ENCODE measurements around the gene HMCN2. TPM values are rescaled to one million over a fixed set of nuclear protein-coding genes. Genes with fewer than 3 reads are reported as not detected.

Gene HMCN2
- polyA plus RNA-seq, 1 of the 3 experiments (the other 2 are of a cell fraction), result 0.15 TPM

DNA sequence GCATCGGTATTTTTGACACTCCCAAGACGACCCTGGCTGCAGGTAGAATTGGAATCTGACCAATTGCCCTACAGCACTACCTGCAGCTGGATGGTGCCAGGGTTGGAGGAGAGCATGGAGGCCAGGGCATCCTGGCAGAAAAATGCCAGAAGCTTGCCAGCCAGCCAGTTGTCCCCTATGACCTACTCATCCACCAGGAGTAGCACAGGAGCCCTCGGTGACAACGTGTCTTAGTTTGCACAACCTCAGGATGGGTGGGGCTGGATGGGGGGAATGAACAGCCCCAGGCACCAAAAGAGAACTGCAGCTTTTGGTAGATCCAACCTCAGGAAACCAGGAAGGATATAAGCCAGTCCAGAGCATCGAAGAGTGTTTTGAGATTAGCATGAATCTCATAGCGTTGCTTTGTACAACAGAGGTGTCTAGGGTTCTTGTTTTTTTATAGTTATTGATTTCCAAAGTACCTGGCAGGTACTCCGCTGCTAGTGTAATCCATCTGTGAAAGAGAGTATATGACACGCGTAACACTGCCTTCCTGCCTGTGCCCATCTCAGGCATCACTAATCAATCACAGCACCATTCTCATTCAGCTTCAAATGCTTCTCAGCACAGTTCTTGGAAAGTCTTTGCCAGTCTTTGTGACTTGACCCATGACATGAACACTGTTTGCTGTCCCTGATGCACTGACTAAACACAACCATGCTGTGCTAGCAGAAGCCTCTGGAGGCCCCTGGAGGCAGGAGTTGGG, 142.5 kb downstream of the HMCN2 start:
- DNase-seq, result no peak
- Histone ChIP-seq H3K4me2 (no peak overlapping the region), H3K27ac (ENCODE audit: low read depth in 2 of 2, low read length in 1 of 2) (no peak overlapping the region), H3K4me1 (ENCODE audit: control insufficient read depth in 1 of 2, insufficient read depth in 2 of 2, low read depth in 1 of 2, low read length in 1 of 2) (no peaks in the 10 kb centered on the region; a peak in 1 of 4 replicates), H3K9ac (no peak overlapping the region), H3K4me3 (ENCODE audit: low read depth in 2 of 2, low read length in 1 of 2) (no peak overlapping the region), H3K36me3 (replicated peaks in 1 of 2; ENCODE audit: control insufficient read depth in 1 of 2, insufficient read depth in 2 of 2, low read length in 1 of 2) (no peaks in the 10 kb centered on the region), H3K9me3 (no peaks in the 10 kb centered on the region), H3K9me2 (no peaks in the 10 kb centered on the region), H3F3A (replicated peaks; ENCODE audit: insufficient read depth) (no peaks in the 10 kb centered on the region), H3K79me2 (ENCODE audit: insufficient read depth) (no peaks in the 10 kb centered on the region), H2AFZ (ENCODE audit: low read depth) (no peak overlapping the region), H3K27me3 (ENCODE audit: insufficient read depth) (0 out of 2 replicates have a peak, but pooled peaks cover 2% of the 10 kb centered on the region), H4K20me1 (ENCODE audit: insufficient read depth) (no peaks in the 10 kb centered on the region)
- CTCF ChIA-PET, result interaction anchor here (0.6 kb wide), 1 partner anchor 259 kb away, joined by 3 read pairs; no protein-coding TSS in a partner anchor
- TF ChIP-seq, protein P1, sequence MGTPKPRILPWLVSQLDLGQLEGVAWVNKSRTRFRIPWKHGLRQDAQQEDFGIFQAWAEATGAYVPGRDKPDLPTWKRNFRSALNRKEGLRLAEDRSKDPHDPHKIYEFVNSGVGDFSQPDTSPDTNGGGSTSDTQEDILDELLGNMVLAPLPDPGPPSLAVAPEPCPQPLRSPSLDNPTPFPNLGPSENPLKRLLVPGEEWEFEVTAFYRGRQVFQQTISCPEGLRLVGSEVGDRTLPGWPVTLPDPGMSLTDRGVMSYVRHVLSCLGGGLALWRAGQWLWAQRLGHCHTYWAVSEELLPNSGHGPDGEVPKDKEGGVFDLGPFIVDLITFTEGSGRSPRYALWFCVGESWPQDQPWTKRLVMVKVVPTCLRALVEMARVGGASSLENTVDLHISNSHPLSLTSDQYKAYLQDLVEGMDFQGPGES (IDR thresholded peaks at IDR 0.05; ENCODE audit: low read depth, low read length), result no peak
- no peak for TF ChIP-seq FOSL2 (IDR thresholded peaks at IDR 0.05; ENCODE audit: borderline replicate concordance, low read depth)
- TF ChIP-seq, protein P2, sequence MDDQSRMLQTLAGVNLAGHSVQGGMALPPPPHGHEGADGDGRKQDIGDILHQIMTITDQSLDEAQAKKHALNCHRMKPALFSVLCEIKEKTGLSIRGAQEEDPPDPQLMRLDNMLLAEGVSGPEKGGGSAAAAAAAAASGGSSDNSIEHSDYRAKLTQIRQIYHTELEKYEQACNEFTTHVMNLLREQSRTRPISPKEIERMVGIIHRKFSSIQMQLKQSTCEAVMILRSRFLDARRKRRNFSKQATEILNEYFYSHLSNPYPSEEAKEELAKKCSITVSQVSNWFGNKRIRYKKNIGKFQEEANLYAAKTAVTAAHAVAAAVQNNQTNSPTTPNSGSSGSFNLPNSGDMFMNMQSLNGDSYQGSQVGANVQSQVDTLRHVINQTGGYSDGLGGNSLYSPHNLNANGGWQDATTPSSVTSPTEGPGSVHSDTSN (IDR thresholded peaks at IDR 0.05), result no peak
- TF ChIP-seq ZBTB33 (IDR thresholded peaks at IDR 0.05; ENCODE audit: borderline replicate concordance, low read depth), result no peak
- TF ChIP-seq ELF1 (IDR thresholded peaks at IDR 0.05), result no peak
- no peak for TF ChIP-seq USF2 (IDR thresholded peaks at IDR 0.05; ENCODE audit: borderline replicate concordance, low read depth, low read length)
- TF ChIP-seq SIN3A (IDR thresholded peaks at IDR 0.05; ENCODE audit: borderline replicate concordance, low read depth, low read length), result no peak
- WGBS (ENCODE audit: low lambda C conversion rate), result 72% methylated on average over 9 of the region's 9 CpGs
- POLR2A ChIA-PET, result no interaction called here

GRCh38 chr9:130408669-130409068, 143.1 kb downstream of the HMCN2 start:
- Histone ChIP-seq H3K27ac (ENCODE audit: low read depth in 2 of 2, low read length in 1 of 2) (no peak overlapping the region), H4K20me1 (ENCODE audit: insufficient read depth) (no peaks in the 10 kb centered on the region), H3K4me2 (no peak overlapping the region), H3K79me2 (ENCODE audit: insufficient read depth) (no peaks in the 10 kb centered on the region), H3K36me3 (replicated peaks in 1 of 2; ENCODE audit: control insufficient read depth in 1 of 2, insufficient read depth in 2 of 2, low read length in 1 of 2) (no peaks in the 10 kb centered on the region), H3K27me3 (ENCODE audit: insufficient read depth) (0 out of 2 replicates have a peak, but pooled peaks cover 4% of the 10 kb centered on the region), H3K9me2 (no peaks in the 10 kb centered on the region), H3K9me3 (no peaks in the 10 kb centered on the region), H2AFZ (ENCODE audit: low read depth) (no peak overlapping the region), H3K9ac (no peak overlapping the region), H3K4me1 (ENCODE audit: control insufficient read depth in 1 of 2, insufficient read depth in 2 of 2, low read depth in 1 of 2, low read length in 1 of 2) (no peaks in the 10 kb centered on the region; a peak in 1 of 4 replicates), H3K4me3 (ENCODE audit: low read depth in 2 of 2, low read length in 1 of 2) (no peak overlapping the region), H3F3A (replicated peaks; ENCODE audit: insufficient read depth) (no peaks in the 10 kb centered on the region)
- POLR2A ChIA-PET, result no interaction called here
- CTCF ChIA-PET, result no interaction called here
- no peak for DNase-seq
- 79% methylated on average over 8 of the region's 9 CpGs for WGBS (ENCODE audit: low lambda C conversion rate)
- TF ChIP-seq ELF1 (IDR thresholded peaks at IDR 0.05) (no peak), GATA2 (CRISPR knock-in tag; IDR thresholded peaks at IDR 0.05) (no peak), SMC3 (IDR thresholded peaks at IDR 0.05; ENCODE audit: low read depth, low read length) (no peak), EZH2phosphoT487 (IDR thresholded peaks at IDR 0.05; ENCODE audit: borderline replicate concordance, low read depth) (no peak), FOSL2 (IDR thresholded peaks at IDR 0.05; ENCODE audit: borderline replicate concordance, low read depth) (no peak), MAX (IDR thresholded peaks at IDR 0.05; ENCODE audit: low read depth) (no peak), RAD21 (IDR thresholded peaks at IDR 0.05; ENCODE audit: low read length) (no peak), POLR2AphosphoS5 (IDR thresholded peaks at IDR 0.05; ENCODE audit: low read depth, low read length) (no peak)
- TF ChIP-seq, protein P2 (IDR thresholded peaks at IDR 0.05), result no peak
- TF ChIP-seq, protein P3, sequence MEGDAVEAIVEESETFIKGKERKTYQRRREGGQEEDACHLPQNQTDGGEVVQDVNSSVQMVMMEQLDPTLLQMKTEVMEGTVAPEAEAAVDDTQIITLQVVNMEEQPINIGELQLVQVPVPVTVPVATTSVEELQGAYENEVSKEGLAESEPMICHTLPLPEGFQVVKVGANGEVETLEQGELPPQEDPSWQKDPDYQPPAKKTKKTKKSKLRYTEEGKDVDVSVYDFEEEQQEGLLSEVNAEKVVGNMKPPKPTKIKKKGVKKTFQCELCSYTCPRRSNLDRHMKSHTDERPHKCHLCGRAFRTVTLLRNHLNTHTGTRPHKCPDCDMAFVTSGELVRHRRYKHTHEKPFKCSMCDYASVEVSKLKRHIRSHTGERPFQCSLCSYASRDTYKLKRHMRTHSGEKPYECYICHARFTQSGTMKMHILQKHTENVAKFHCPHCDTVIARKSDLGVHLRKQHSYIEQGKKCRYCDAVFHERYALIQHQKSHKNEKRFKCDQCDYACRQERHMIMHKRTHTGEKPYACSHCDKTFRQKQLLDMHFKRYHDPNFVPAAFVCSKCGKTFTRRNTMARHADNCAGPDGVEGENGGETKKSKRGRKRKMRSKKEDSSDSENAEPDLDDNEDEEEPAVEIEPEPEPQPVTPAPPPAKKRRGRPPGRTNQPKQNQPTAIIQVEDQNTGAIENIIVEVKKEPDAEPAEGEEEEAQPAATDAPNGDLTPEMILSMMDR (IDR thresholded peaks at IDR 0.05), result no peak; the same call in 1 of the 2 replicates
- TF ChIP-seq, protein P1 (IDR thresholded peaks at IDR 0.05; ENCODE audit: low read depth, low read length), result no peak
